GM21515 (cell line): ENCODE measurements around the gene UBE2O.

ENCODE experiments used
- ATAC-seq: cut with Tn5 transposase; IDR thresholded peaks from one replicate; pipeline ENCODE4 v1.9.1; 2021; ENCODE audit not compliant: unreplicated experiment

The UBE2O gene

DNA sequence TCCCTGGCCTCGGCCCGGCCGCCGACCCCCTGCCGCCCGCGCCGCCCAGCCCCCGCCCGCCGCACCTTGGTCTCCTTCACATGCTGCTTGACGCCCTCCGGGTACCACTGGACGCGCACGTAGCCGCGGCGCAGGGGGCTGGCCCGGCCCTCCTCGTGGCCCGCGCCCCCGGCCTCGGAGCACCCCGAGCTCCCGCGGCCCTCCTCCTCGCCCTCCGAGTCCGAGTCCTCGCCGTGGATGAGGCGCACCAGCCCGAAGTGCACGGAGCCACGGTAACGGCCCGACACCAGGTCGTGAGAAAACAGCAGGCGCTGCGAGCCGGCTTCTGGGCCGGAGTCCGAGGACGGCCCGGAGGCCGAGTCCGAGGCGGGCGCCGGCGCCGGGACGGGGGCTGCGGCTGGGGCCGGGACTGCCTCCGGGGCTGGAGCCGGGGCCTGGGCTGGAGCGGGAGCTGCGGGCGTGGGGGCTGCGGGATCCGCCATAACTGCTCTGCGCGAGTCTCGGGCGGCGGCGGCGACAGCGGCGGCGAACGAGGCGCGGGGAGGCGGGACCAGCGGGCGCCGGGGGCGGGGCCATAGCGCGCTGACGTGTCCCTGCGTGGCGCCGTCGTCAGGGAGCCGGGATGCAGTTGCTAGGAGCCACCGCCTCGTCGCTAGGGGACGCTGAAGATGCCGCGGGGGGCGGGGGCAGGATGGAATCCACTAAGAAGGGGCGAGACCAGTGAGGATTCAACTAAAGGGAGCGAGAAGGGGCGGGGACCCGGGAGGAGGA is at the start of gene UBE2O:
Gene UBE2O (minus strand): TSS at position 493 of the 771 bp plus-strand sequence. CDS start 11 bp downstream, at position 482.
- peak; percentile 89 for ATAC-seq

DNA sequence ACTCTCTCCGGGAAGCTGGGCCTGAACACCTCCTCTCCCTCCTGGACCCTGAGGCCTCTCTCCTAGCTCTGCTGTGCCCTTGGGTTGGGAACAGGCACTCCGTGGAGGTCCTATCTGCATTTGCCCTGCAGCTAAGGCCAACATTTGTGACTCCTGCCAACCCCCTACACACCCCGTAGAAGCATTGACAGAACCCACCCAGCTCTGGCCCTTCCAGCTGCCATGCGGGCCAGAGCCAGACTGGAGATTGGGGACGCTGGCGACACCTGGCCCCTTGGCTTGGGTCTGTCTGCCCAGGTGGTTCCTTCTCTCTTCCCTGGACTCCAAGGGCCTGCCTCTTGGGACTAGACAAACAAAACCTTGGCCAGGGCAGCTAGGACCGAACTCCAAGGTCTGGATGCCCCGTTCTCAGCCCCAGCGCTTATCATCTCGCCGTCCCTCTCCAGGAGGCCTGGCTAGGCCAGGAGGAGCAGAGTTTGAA is 48.9 kb upstream of the UBE2O start:
- no peak for ATAC-seq

DNA sequence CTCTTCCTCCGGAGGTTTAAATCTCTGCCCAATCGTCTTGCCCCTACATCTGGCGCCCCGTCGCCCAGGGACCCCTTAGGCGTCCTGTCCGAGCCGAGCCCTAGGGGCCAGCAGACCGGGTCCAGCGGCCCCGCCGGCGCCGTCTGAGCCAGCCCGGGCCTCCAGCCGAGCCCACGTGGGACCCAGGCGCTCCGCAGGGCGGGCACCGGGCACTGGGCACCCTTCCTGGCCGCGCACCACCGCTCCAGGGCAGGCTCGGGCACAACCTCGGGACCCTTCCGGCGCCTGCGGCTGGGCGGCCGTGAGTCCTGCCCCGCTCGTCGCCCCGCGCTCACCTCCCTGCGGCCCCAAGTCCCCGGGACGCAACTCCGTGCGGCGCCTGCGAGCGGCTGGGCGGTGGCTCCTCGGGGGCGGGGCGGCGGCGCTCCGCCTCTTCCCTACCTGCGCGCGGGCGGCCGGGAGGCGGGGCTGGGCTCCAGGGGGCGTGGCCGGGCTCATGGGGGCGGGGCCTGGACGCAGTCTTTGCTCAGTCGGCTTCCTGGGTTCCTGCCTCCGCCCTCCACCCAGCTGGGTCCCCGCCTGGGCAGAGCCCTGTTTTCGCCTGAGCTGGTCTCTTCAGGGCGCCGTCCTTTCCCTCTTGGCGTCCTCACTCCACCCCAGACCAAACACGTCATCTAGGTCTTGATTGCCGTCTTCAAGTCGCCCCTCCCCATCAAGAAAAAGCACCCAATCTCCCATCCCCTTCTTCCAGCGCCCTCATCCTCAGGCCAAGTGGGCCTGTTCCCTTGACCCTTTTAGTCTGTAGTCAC is 48.3 kb upstream of the UBE2O start, which contains the start of gene RHBDF2:
Gene RHBDF2 (minus strand): TSS at position 406 of the 809 bp plus-strand sequence. CDS start 19,899 bp downstream, outside the sequence.
- ATAC-seq = peak; percentile 62

DNA sequence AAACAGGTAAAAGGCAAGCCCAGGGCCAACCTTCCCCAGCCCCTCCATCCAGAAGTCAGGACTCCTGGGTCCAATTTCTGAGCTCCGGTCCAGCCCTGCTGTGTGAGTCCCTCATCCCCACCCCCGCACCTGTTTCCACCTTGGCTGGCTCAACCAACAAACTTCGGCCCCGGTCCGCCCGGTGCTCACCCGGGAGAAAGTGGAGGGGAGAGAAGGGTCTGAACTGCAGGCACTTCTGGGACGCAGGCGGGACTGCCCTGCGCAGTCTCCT is 47.7 kb upstream of the UBE2O start:
- ATAC-seq = no peak

DNA sequence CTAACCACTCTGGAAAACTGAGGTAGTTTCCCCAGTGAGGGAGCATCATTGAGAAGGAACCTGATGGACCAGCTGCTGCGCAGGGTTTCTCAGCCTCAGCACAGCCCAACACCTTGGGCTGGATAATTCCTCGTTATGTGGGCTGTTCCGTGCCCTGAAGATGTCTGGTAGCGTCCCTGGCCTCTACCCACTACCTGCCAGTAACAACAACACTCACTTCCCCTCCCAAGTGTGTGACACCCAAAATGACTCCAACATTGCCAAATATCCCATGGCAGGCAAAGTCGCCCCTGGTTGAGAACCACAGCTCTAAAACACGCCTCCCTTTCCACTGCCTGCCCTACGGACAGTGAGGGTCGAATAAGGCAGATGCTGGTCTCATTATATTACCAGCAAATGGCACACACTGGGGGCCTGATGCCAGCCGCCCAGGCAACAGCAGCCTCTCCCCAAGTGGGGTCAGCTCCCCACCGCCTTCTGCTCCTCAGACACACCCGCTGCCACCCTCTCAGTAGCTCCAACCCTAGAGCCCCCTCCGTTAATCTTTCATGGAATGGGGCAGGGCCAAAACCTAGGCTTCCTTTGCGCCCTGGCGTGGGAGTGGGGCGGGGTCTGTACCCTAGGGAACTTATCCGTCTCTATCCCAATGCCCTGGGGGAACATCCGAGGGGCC is 47.3 kb upstream of the UBE2O start:
- ATAC-seq = no peak

DNA sequence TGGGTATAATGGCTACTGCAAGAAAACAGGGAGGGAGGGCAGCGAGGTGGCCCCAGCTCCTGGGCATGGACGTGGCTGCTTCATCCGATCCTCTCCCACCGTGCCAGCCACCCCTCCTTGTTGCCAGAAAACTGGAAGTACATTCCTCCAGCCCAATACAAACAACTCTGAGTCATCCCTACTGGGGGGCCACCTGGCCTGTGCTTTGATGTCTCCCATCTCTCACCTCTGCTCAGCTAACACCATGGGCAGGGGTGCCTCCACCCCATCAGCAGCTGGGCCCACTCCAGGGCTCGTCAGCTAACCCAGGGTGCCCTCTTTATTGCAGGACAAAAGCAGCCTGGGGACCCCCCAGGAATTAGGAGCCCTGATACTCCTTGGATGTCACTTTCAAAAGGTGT is 46.3 kb upstream of the UBE2O start:
- no peak for ATAC-seq

DNA sequence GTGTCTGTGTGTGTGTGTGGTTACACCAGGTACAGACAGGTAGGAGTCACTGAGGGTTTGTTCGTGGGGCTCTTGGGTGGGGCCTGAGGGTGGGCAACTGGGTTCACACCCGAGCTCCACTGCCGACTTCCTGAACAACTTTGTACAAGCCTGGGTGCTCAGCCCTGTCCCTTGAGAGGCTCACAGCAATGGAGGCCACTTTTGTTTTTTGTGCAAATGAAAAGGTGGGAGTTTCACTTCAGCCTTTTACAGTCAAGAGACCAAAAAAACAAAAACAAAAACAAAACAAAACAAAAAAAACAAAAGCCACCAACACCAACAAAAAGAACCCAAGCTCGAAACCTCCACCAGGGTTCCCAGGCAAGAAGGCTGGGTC is 45.9 kb upstream of the UBE2O start:
- ATAC-seq = no peak

DNA sequence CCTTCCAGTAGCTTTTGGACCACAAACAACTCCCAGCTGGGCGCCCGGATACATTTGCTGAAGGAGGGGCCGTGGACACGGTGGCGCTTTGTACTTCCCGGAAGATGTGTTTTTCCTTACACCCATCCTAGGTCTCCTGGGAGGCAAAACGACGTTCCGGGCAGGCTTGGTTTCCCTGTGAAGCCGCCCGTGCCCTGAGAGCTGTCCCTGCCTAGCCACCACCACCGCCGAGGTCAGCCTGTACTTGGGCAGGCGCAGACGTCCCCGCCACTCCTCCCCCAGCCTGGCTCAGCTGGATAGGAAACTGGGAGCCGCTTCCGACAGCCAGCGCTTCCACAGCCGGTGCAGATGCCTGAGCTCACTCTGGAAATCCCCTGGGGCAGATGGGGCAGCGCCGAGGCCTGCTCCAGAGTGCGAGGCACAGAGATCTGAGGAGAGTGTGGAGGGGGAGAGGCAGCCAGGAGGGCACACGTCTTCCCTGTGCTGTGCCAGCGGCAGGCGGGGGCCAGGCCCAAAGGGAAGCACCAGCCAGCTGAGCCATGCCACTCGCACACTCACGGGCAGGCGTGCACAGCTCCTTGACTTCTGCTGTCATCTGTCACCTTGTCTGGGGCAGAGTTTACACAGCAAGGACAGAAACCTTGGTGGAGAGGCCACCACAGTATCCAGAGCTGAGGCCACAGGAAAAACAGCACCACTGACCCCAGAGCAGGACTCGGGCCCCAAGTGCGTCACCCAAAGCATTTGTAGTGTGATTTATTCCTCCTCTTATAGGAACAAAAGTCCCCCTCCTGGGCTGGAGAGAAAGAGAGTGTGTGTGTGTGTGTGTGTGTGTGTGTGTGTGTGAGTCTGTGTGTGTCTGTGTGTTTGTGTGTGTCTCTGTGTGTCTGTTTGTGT is 45.3 kb upstream of the UBE2O start:
- ATAC-seq = no peak

DNA sequence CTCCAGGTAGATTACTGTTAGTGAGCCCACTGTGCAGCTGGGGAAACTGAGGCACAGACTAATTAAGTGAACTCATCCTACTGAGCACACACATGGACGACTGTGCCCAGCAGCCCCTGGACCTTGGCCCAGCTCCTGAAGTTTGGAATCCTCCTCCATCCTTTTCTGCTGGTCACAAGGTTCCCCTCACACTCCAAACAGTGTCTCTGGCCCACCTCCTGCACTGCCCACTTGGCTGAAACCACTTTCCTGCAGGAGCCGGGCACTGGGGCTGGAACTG is 44.7 kb upstream of the UBE2O start:
- no peak for ATAC-seq

DNA sequence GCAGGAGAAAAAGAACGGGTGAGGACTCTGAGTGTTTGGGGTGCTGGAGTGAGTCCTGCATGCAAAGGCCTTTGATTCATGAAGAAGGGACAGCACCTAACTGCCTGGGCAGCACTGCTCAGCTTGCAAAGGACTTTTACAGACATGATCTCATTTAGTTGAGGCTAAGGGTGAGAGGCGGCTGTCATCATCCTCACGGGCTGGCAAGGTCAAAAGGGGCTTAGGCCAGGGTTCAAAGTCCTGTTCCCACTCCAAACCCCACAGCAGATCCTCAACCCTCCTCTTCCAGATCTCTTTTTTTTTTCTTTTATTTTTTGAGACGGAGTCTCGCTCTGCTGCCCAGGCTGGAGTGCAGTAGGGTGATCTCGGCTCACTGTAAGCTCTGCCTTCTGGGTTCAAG is 43.5 kb upstream of the UBE2O start:
- ATAC-seq = no peak

DNA sequence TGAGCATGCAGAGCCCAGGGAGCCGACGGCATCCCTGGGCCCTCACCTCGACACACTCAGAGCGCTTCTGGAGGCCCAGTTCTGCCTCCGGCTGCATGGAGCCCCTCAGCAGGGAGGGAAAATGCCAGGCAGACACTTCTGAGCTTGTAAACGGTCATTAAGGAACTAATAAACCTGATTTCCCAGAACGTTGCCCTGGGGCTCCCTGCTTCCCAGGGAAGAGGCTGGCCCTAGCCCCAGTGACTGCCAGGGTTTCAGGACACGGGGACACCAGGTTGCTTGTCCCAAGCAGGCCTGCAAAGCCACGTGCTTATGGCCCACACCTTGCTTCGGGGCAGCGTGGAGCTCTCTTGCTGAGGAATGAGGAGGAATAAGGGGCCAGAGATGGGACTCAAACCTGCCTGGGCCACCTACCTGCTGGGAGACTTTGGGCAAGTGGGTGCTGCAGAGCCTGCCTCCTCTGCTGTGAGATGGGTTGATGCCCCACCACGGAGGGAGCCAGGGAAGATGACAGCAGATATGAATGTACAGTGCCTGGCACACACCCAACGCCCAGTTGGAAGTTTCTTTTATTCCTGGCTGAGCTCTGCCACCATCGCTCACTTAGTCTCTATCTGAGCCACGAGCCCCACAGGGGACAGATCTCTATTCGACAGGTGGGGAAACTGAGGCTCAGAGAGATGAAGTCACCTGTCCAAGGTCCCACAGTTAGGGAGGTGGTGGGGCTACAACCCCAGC is 42.9 kb upstream of the UBE2O start:
- no peak for ATAC-seq

DNA sequence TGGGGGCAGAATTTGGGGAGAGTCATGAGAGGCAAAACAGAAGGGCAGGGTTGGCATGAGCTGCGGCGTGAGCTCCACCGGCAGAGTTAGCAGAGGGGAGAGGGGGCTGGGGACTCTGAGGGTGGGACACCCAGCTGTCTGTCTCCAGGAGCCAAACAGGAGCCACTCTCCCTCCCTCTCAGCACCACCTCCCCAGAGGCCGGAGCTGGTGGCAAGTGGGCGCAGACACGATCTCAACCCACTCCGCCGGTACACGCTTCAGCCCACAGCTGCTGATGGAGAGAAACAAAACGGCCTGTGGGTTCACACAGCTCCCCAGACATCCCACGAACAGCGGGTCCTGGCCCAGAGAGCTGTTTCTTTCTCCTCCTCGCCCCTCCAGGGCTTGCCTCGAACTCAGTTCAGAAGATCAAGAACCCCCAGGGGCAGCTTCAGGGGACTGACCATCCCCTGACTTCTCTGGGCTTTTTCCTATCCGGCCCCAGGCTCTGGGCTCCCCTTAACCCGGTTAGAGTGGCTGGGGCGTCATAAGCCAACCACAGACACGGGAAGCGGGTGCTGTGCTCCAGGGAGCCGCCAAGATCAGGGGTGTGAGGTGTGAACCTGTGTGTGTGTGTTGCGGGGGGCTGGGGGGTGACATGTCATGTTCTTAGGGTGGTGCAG is 40.7 kb upstream of the UBE2O start:
- ATAC-seq = no peak

DNA sequence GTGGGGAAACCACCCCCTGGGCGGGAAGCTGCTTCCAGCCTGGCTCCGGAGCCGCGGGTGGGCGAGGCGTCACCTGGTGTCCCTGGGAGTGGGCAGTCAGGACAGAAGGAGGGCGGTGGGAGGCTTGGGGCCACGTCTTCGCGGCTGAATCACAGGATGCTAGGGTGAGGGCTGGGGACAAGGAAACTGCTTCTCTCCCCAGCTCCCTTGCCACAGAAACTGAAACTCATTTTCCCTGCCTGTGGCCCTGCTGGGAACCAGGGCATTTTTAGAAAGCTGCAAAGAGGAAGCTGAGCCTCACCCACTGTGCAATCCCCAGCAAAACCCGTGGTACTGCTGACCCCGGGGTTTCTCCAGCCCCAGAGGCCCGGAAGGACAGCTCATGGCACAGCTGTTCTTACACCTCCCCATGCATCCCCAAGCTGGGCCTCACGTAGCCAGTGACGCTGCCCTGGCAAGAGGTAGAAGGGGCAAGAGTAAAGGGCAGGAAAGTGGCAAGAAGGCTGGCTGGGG is 40.1 kb upstream of the UBE2O start:
- peak; percentile 36 for ATAC-seq

DNA sequence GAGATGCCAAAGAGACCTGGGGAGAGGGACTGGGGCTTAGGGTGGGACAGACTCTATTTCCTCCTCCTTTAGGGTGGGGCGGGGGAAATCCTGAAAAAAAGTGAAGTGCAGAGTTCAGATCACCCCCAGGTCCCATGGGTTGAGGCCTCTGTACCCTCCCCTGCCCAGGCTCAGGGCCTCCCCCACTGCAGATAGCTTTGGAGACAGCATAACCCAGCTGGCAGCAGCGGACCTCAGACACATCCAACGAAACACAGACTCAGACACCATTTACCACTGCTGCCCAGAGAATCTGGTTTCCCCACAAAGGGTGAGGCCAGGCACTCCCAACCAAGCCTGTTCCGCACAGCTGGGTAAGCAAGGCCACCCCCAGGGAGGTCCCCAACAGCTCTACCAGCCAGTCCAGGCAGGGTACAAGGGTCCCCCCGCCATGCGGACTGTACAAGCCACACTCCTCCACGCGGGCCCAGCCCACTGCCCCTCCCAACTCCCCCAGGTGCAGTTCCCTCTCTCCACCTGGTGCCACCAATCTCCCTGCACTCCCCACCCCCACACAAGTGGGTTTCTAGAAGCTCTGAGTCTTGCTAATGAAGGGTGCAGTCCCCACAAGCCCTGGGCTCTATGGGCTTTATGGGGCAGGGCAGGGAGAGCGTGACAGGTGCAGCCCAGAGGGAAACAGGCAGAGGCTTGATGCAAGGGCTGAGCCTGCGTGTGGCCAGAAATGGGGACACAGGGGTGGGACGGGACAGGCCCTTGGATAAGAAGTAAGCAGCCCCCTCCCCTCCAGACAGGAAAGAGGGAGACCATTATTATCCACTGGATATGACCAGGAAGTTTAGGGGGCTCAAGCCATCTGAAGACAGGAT is 39.4 kb upstream of the UBE2O start:
- ATAC-seq = peak; percentile 33

DNA sequence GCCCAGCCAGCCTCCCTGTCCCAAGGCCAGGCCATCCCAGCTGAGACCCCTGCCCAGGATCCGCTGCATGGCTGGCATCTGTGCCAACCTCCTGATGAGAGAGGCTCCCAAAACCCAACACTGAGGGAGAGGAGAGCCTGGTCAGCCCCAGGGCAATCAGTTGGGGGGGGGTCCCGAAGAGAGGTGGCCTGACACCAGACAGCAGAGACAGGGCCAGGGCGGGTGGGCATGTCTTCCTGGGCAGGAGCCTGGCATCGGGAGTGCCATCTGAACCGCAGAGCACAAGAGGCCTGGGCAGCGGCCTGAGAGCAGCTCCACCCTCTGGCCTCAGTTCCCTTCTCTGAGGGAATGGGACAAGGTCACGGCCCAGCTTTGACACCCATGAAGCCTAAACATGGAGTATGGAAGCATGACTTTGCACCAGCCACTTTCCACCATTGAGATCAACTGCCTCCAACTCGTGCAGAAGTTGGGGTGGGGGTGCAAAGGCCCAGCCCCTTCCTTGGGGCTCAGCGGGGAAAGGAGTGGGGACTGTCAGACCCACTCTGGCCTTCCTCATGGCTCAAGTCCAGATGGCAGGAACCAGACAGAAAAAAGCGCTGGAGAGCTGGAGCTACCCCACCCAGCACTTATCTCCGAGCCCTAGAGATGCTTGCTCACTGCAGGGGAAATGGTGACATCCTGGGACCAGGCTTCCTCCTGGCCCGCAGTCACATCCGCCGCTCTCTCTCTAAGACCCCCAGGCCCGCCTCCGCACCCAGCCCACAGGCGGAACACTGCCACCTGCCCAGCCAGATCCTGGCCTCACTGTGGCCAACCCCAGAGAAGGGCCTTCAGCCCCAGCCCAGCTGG is 38.5 kb upstream of the UBE2O start:
- no peak for ATAC-seq

DNA sequence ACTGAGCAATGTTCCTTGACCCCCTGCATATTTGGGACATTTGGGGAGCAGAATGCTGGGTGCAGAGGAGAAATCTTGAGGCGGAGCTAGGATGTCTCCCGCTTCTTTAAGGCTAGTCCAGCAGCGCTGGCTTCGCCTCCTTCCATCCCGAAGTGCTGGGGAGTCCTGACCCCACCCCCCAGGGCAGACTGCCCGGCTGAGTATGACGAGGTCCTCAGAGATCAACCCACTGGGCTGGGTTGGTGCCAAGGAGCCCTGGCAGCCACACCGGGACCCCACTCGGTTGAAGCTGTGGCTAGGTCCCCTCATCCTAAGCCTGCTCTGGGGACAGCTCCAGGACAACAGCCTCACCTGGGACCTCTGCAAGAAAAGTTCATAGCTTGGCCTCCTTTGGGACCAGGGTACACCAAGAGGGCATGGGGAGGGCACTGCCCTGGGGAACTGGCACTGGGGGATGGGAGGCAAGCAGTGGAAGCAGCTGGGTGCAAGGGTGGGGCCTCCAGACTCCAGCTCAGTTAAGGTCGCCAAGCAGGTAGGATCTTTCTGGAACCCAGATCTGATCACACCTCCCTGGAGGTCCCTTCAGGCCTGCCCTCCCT is 37.3 kb upstream of the UBE2O start:
- ATAC-seq = no peak

DNA sequence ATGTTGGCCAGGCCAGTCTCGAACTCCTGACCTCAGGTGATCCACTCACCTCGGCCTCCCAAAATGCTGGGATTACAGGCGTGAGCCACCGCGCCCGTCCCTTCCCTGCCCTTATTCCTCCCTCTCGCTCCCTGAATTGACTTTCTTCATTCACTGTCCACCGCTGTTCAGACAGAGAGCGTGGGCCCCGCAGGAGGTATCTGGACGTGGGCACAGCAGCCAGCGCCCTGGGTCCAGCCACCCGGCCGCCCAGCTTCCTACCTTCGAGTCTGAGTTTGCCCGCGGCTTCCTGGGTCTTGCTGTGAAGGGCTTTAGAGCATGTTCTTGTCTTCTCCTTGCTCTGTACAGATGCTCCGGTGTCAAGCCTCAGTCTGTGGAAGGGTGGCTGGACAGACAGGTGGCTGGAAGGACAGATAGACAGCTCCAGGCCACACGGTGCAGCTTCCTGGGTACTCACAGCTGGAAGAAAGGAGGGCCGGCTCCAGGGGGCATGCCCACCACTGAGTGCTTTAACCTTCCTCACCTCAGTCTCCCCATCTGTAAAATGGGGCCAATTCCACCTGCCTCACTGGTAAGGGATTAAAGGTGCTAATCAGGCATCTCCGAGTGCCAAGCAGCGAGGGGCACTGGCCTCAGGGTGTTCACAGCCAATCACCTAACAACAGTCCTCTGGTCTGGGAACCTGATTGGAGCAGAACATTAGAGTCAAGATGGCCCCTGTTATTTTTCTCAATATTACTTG is 34.7 kb upstream of the UBE2O start:
- no peak for ATAC-seq
